Measurements from ENCODE around the gene TFIP11. TPM values are rescaled to one million over a fixed set of nuclear protein-coding genes. Genes with fewer than 3 reads are reported as not detected.

TFIP11 gene
- polyA plus RNA-seq, 5 donors, result 32.0 to 38.3 (median 34.6) TPM

- no peak for DNase-seq
Measured at GRCh38 chr22:26479792-26480610, 32.3 kb downstream of the TFIP11 start.

DNA sequence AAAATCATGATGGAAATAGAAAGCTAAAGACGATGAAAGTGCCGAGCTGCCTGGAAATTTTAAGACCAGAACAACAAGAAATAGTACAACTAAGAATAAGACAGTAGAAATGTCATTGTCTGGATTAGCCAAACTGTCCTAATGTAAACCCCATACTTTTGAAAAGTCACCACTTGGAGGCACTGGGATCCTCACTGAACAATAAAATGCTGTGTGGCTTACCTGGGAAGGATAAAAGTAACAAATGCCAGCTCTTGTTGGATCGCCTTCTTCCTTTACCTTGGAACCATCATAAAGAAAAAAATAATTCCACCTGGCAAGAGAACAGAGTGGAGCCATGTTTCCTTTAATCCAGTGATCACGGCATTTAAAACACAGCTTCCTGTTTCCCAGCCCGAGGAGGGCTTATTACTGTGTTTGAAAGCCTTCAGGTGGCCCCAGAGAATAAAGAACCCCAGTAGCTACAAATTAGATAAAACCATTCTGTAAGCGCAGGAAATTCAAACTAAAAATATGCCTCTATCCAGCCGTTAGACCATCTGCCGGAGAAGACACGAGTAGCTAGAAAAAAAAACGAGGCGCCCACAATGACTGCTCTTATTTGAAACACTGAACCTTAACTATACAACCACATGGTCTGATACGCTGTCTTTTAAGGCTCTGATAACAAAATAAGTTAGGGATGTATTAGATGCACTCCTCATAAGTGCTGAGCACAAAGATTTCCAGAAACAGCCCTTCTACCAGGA lies 33.1 kb downstream of the TFIP11 start:
- DNase-seq, result no peak

DNA sequence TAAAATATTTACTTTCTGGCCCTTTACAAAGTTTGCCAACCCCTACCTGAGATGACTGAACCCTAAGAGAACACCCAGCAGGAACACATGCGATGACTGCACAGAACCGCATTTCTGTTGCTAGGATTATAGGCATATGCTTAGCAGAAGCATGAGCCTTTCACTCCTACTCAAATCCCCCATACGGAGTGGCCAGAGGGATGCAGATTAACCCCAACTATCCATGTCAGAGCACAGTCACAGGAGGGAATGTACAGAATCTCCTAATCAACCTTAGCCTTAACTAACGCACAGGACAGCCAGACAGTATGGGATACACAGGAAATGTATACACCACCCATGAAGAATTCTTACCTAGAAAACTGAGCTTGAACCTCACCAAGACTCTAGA lies 34.9 kb downstream of the TFIP11 start:
- no peak for DNase-seq

DNA sequence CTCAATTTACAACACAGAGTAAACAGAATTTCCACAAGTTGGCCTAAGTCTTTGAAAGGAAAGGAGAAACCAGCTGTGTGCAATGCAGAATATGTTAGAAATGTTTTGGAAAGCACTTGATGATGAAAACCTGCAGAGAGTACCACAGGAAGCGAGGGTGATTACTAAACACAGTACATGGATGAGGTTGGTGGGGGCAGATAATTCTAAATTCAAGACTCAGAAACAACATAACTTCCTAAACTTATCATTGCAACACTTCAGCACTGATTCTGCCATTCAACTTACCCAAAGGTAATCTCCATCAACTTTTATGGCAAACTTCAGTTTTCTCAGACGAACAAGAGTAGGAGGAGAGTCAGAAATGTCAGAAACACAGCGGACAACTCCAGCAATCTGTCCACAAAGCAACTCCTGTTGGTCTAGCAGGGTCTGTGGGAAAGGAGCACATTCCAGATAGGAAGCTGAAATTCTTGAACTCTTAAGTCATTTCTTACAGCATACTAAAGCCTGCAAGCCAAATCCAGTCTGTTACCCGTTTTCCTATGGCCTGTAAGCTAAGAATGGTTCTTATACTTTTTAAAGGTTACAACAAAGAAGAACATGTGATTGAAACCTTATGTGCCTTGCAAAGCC lies 35.5 kb downstream of the TFIP11 start:
- DNase-seq, result no peak

DNA sequence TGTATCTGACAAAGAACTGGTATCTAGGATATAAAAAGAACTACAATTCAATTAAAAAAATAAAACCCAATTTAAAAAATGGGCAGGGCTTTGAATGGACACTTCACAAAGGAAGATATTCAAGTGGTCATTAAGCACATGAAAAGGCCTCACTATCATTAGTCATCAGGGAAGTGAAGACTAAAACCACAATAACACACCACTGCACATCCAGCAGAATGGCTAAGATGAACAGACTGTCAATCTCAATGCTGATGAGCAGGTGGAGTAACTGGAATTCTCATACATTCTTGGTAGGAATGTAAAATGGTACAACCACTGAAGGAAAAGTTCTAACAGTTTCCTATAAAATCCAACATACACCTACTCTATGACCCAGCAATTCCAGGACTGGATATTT lies 37.6 kb downstream of the TFIP11 start:
- no peak for DNase-seq

GRCh38 chr22:26471522-26471921 lies 40.8 kb downstream of the TFIP11 start:
- no peak for DNase-seq

DNA sequence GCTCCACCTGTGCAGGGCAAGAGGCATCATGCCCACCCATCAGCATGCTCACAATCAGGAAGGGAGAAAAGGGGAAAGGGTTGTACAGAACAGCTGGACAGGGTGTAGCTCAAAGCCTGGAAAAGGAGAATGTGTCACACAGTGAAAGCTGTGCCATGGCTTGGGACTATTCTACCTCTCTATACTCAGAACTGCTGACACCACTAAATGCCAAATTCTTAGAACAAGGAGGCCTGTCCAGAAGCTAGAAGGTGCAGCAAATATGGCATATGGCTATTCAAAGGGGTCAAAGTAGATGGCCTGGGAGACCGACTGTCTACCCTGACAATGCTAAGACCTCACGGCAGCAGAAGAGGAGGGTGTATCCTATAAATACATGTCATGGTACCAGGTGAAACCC lies 41.5 kb downstream of the TFIP11 start:
- DNase-seq, result no peak

DNA sequence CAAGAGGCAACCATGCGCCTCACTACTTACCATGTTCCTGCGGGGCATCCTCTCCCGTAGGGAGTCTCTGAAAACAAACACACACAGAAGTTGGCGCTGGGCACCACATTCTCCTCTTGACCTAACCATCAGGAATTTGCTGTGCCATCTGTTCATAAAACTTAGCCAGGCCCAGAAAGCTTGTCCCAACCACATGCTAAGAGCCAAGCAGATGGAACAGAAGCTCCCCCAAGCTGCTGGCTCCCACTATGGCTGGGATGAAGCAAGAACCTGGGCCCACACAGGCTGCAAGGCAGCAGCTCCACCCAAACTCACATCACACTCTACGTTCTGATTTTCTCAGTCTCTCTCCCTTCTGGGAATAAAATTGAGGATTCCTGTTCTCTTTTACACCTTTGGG lies 46.1 kb downstream of the TFIP11 start:
- DNase-seq, result no peak

DNA sequence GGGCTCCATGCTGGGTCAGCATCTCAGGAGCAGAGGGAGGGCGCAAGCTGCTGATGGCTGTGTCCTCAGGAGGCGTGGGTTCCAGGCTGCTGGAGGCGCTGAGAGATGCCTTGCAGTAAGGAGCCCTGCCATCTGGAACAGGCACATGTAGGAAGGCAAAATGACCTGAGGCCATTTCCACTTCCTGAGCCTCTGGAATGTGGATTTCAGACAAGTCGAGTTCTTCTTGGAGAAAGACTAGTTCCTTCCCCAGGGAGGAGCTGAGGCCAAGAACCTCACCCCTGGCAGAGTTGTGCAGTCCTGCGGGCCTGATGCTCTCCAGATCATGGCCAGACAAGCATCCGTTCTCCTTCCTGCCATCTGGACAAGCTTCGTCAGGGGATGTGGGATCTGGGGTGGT lies 48.0 kb downstream of the TFIP11 start:
- DNase-seq, result no peak

GRCh38 chr22:26463688-26464087 lies 48.6 kb downstream of the TFIP11 start:
- DNase-seq, result no peak

DNA sequence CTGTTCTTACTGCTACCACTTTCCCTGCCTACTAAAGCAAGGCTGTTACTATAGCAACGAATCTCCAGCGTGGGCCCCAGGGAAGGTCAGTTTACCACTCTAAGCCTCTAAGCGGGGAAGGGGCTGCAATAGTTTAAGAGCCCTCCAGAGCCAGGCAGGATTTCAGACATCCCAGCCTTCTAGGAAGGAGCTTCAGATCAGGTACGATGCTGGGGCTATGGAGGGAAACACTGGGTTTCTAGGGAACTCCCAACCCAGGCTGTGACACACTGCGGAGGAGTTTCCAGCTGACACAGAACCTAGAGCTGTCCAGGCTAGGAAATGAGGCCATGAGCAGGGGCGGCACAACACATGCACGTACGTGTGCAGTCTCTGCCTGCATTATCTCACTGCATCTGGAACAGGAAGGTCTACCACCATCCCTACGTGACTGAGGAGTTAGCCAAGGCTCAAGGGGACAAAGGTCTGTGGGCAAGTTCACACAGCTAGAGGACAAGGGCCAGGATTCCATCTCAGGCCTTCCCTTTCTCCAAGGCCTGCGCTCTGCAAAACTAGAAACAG lies 49.1 kb downstream of the TFIP11 start:
- DNase-seq, result no peak

- no peak for DNase-seq
Measured at GRCh38 chr22:26462641-26463040, 49.6 kb downstream of the TFIP11 start.

GRCh38 chr22:26462051-26462450 lies 50.2 kb downstream of the TFIP11 start:
- no peak for DNase-seq

- DNase-seq, result no peak
Measured at GRCh38 chr22:26461188-26461810, 51.0 kb downstream of the TFIP11 start.

DNA sequence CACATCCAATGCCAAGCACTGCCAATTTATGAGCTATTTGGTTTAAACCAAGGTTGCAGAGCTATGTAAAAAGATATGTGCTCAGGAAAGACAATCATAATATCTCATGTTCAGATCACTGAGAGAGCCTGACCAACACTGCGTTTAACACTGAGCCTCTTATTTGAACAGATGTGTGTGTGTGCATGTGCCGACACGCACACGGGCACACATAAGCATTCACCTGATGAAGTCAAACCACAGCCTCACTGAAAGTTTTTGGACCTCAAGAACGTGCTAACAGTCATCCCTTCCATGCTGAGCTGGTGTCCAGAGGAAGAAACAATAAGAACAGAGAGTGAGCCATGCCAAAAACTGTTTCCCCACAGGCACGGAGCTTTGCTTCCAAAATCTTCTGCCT lies 52.1 kb downstream of the TFIP11 start:
- no peak for DNase-seq

- DNase-seq, result no peak
Measured at GRCh38 chr22:26457661-26458272, 54.5 kb downstream of the TFIP11 start.

- DNase-seq, result no peak
Measured at GRCh38 chr22:26453812-26454500, 58.3 kb downstream of the TFIP11 start.

DNA sequence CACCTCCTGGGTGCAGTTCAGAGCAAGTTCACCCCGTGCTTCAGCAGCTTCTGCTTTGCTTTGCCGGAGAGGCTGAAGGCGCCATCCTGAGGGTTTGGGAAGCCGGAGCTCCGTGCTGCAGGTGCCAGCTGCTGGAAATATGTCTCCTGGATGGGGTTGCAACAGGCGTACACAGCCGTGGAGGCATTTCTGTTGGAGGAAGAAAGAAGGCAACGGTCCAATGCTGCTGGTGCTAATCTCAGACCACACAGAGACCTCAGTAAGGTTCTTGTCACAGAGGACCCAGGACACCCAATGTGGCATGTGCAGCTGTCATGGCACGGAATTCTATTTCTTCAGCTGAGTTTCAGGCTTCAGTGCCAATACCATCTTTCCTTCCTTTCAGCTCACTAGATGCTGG lies 59.1 kb downstream of the TFIP11 start:
- DNase-seq, result no peak

DNA sequence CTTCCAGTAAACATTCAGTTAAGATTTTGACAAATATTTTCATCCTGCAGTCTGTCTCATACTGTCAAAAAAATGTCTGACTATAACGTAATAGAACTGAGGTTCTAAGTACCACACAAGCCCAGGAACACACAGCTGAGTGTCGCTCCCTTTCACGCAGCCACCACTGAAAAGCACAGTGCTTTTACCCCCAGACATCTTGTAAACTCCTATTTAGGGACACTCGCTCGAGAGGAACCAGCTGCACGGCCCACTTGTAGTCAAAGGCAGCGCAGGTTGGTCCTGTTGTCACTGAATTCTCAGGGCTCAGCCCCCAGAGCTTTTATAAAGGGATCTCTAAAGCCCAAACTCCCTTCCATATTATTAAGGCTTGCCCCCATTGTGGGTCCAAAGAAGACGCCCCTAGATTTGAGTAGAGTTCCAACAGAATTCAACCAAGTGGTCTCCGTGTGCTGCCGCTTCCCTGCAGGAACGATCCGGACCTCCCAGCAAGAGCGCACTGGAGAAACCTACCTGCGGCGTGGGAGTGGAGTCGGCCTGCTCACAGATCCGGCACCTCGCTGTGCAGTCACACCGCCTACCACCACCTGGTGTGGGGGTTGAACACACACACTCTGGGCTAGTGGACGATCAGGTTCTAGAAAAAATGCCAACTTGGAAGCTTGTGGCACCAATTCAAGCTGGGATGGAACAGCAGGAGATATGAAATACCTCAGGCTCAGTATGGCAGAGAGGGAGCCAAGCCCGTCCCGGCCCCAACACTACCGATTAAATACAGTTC lies 59.8 kb downstream of the TFIP11 start:
- no peak for DNase-seq
